NCI-H524 (cell line): ENCODE results near the gene KCNIP1.
"Not testable (repeated sequence)": the region's sequence is repeated elsewhere in the genome, so short reads cannot be mapped to it uniquely, and the experiment has no call there.

Experiments
- DNase-seq, 2 experiments: peaks; one replicate each; lab custom pipeline; 2025; lab: John Stamatoyannopoulos, UW

The KCNIP1 gene

DNA sequence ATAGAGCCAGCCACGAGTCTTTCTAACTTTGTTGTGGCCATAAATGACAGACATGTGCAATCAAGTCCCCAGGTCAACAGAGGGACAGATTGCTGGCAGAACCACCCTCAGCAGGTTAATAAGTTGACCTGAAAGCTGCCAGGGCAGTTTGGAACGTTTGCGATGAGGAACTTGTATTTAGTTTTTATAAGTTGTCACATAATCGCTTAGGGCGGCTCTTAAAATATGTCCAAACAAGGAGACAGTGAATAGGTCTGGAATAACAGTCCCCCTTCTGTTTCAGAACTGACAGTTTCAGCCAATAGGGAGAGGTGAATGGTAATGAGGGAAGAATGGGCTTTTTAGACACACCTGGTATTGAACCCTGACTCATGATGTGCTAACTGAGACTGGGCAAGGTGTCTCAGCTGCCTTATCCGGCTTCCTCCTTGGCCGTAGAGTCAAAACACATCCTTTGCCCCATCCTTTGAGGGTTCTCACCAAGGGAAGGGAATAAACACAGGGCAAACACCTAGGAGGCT lies 246.2 kb downstream of the KCNIP1 start:
- no peak for DNase-seq

- DNase-seq: peak; percentile 5 to 79
Measured at GRCh38 chr5:170750791-170751190, 247.0 kb downstream of the KCNIP1 start.

DNA sequence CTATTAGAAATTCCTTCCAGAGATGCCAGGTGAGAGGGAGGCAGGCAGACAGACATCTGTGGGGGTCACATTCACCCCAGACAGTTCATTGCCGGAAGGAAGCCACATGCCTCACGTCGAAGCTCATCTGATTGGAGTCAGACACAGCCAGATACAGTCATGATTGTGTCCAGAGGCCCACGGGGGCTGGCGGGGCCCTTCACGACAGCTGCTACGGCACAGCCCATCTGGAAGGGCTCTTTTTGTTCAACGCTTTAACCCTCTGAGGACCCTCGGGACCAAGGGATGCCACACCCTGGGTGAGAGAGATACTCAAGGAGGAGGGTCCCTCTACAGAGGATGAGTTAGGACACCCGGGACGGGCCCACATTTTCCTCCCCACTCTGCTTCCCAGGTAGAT lies 247.8 kb downstream of the KCNIP1 start:
- peak; percentile 41 to 84 for DNase-seq

- DNase-seq: peak; percentile 46 to 84
Measured at GRCh38 chr5:170752257-170753215, 248.7 kb downstream of the KCNIP1 start.

DNA sequence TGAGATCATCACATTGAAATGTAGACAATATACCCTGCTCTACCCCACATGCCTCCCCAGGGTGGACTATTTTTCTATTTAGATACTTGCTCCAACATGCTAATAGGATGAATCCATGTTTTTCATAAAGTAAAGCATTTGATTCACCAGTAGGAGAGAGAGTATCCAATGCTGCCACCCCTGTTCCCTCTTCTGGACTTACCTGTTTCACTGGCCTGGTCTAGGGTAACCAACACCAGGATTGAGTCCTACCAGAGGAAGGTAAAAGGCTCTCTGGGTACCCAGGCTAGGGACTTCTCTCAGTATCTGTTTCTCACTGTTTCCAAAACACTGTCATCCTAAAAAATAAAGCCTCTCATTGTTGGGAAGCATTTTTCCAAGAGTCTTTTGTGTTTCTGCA lies 249.5 kb downstream of the KCNIP1 start:
- DNase-seq: no peak

DNA sequence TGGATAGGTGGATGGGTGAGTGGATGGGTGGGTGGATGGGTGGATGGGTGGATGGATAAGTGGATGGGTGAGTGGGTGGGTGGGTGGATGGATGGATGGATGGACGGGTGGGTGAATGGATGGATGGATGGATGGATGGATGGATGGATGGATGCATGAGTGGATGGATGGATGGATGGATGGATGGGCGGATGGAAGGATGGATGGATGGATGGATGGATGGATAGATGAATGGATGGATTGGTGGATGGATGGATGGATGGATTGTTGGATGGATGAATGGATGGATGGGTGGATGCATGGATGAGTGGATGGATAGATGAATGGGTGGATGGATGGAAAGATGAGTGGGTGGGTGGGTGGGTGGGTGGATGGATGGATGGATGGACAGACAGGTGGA lies 250.7 kb downstream of the KCNIP1 start:
- not testable (repeated sequence) for DNase-seq

DNA sequence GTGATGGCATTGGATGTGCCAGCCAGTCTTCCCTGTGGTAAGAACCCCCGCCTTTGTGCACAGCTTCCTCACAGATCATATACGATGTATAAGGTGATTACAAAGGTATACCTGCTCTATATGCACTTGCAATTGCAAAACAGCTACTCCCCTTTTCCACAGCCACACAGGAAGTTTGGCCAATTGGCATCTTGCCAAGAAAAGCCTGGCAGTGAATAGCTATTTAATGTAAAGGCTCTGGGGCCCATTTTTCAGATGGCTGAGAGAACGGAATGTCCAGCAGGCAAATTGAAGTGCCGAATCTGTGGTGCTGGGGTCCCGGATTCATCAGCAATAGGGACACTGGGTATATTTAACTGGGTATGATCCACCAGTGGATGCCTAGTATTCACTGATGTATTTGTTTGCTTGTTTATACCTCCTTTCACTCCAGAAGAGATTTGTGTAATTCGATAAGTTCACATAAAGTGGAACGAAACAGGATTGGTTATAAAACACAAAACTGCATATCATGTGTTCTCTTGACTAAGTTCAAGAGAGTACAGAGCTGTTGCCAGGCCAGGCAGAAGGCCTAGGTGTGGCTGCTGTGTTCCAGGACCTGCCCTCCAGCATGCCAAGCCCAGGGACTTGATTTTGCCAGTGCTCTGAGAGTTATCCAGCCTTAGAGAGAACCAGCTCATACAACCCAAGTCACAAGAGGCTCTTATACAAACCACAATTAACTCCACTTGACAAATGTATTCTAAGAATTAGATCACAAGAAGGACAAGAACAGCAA lies 252.0 kb downstream of the KCNIP1 start:
- peak in 1 of 2 experiments; percentile 4 for DNase-seq

GRCh38 chr5:170756691-170757090 lies 252.9 kb downstream of the KCNIP1 start:
- DNase-seq: no peak

DNA sequence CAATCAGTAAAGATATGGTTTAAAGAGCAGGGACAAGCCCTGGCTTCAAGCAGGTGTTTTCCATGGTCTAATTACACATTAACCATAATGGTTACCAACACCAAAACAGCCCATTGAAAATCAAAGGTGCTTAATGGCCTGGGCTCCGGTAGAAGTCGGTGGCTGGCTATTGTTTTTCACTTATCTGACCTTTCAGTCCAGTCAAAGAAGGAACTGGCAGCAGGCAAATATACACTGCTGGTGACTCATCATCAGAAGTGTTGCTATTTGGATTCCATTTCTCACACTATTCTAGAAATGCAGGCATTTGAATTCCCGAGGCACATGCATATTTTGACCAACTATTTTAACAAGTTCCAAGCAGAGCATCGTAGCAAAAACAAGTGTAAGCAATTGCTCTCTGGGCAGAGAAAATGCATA lies 253.4 kb downstream of the KCNIP1 start:
- no peak for DNase-seq

- no peak for DNase-seq
Measured at GRCh38 chr5:170757669-170758068, 253.8 kb downstream of the KCNIP1 start.

- no peak for DNase-seq
Measured at GRCh38 chr5:170758481-170758880, 254.7 kb downstream of the KCNIP1 start.

DNA sequence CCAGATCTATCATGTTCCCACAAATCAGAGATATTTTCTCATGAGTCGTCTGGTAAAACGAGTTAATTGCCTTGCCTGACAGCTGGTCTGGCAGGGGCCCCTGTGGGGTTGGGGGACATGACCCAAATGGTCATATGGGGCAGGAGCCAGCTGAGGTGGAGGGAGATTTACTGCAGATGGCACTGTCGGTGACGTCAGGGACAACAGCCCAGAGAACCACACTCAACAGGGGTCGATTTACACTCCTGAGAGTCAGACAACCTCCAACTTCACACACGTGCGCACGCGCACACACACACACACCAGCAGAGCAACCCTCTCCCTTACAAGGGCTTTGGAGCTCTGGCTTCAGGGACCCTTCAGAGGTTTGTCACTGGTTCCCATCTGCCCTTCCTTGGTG lies 256.3 kb downstream of the KCNIP1 start:
- peak; percentile 36 to 87 for DNase-seq

DNA sequence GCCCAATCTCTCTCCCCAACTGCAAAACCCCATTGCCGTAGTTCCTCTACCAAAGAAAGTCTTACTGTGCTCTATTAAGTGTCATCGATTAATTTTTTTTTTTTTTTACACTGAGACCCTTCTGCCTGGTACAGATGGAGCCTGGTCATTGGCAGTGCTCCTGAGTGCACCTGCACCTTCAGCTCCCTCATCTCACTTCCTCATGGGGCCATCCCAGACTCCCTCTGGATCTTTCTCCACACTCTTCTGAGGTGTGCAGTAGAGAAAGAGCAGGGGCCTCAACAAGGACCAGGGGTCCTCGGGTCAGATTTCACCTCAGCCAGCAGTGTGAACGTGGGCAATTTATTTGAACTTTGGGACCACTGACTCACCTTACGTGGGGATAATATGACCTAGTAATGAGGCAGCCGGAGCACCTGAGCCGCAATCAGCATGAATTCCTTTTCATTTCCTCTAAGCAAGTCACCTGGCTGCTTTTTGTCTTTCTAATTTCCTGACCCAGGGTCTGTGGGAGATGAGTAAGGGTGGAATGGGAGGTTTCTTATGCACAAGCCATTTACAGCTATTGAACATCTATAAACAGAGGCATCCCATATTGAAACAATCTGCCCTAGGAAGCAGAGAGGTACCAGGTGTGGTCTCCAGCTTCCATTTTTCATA lies 257.4 kb downstream of the KCNIP1 start:
- DNase-seq: no peak

DNA sequence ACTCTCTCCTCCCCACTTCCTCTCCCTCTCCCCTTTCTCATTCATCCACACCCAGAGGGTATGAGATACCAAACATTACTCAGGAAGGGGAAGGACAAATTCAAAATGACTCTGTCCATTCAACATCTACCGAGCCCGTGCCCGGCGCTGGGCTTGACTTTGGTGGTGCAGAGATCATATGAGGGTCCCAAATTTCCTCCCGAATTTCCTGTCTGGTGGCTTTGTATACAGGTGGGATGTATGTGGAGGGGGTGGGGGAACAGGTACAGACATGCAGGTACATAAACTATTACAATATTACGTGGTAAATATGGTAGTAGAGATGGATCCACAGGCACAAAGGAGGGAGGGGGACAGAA lies 257.9 kb downstream of the KCNIP1 start:
- no peak for DNase-seq

DNA sequence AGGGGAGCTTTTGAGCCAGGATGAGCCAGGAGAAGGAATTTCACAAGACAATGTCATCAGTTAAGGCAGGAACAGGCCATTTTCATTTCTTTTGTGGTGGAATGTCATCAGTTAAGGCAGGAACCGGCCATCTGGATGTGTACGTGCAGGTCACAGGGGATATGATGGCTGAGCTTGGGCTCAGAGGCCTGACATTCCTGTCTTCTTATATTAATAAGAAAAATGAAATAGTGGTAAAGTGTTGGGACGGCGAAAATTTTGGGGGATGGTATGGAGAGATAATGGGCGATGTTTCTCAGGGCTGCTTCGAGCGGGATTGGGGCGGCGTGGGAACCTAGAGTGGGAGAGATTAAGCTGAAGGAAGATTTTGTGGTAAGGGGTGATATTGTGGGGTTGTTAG lies 258.5 kb downstream of the KCNIP1 start:
- not testable (repeated sequence) for DNase-seq

GRCh38 chr5:170765868-170766267 lies 262.0 kb downstream of the KCNIP1 start:
- DNase-seq: not testable (repeated sequence)

DNA sequence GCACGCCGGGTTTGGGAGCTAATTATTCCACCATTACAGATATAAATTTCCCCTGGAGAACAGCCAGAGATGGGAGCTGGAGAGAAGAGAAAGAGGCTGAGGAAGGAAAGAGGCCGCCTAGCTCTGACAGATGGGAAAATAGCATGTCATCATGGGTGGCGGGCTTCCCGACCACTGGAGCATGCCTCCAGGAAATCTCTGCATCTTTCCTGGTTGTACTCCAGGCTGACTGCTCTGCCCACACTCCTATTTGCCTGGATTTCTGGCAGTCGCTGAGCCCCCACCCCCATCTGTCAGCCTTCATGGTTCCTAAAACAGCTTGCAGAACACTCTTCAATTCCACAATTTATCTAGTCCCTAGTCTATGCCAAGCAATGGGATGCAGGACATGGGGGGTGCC lies 265.4 kb downstream of the KCNIP1 start:
- DNase-seq: peak; percentile 34 to 68

DNA sequence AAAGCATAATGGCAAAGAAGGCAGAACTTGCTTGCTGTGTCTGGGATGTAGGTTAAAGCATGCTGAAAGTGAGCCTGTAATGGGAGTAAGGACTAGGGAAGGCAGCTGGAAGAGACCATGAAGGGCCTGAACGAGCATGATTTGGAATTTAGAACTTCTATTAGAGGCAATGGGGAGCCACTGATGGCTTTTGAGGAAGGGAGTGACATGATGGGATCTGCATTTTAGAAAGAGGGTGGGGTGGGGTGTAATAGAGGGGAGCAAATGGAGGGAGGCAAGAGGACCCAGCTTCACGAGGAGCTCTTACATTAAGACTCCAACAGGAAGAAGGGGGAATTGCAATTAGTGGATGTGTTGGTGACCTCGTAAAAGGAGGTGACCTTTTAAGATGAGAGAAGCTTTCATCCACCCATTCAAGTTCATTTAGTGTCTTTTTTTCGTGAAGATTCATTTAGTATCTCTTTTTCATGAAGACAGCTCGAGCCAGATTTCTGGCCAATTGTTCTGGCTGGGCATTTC lies 266.1 kb downstream of the KCNIP1 start:
- DNase-seq: no peak

- DNase-seq: no peak
Measured at GRCh38 chr5:170771496-170771895, 267.7 kb downstream of the KCNIP1 start.

GRCh38 chr5:170773024-170773985 lies 269.5 kb downstream of the KCNIP1 start:
- DNase-seq: no peak

- no peak for DNase-seq
Measured at GRCh38 chr5:170774831-170775230, 271.0 kb downstream of the KCNIP1 start.
